ENCODE data around the gene TEDC1. TPM values are rescaled to one million over a fixed set of nuclear protein-coding genes. Genes with fewer than 3 reads are reported as not detected.

The TEDC1 gene
- total and polyA plus RNA-seq, 2 donors from 2014 or later = 6.9 to 13.2 TPM

- Histone ChIP-seq H3K9ac (ENCODE audit: low read length in 3 of 3) (no peak overlapping the region), H3K4me1 (ENCODE audit: control insufficient read depth in 2 of 3, insufficient read depth in 2 of 3, low read depth in 1 of 3, low read length in 3 of 3) (peaks cover 0 to 15% (median 0%) of the 10 kb centered on the region in 3 donors), H3K27me3 (ENCODE audit: control insufficient read depth, insufficient read depth, low read length) (no peaks in the 10 kb centered on the region), H3K27ac (ENCODE audit: low read depth in 2 of 2, low read length in 2 of 2) (no peak overlapping the region), H3K4me3 (ENCODE audit: low read length in 3 of 3) (peak overlapping the region; percentile 6 to 29 (median 12)), H3K9me3 (ENCODE audit: control insufficient read depth in 2 of 3, insufficient read depth in 1 of 3, low read length in 3 of 3) (no peaks in the 10 kb centered on the region), H3K36me3 (ENCODE audit: control insufficient read depth in 2 of 3, insufficient read depth in 3 of 3, low read length in 3 of 3) (no peaks in the 10 kb centered on the region)
- peak; percentile 36 to 87 (median 53) for DNase-seq
- intact Hi-C loops (cut with DNase I) = no loop called here
- no peak for TF ChIP-seq CTCF (IDR thresholded peaks at IDR 0.05; ENCODE audit: borderline replicate concordance, extremely low read depth, insufficient read depth)
- no peak for FAIRE-seq
Observed at GRCh38 chr14:105528586-105529318, 37.7 kb downstream of the TEDC1 start.

- DNase-seq (no peak), FAIRE-seq (no peak)
- Histone ChIP-seq H3K27ac (ENCODE audit: low read depth in 2 of 2, low read length in 2 of 2) (no peak overlapping the region), H3K4me3 (ENCODE audit: low read length in 3 of 3) (peak overlapping the region in 1 of 3 donors; percentile 6), H3K36me3 (ENCODE audit: control insufficient read depth in 2 of 3, insufficient read depth in 3 of 3, low read length in 3 of 3) (no peaks in the 10 kb centered on the region), H3K4me1 (ENCODE audit: control insufficient read depth in 2 of 3, insufficient read depth in 2 of 3, low read depth in 1 of 3, low read length in 3 of 3) (peaks cover 0 to 15% (median 0%) of the 10 kb centered on the region in 3 donors), H3K9me3 (ENCODE audit: control insufficient read depth in 2 of 3, insufficient read depth in 1 of 3, low read length in 3 of 3) (no peaks in the 10 kb centered on the region), H3K9ac (ENCODE audit: low read length in 3 of 3) (no peak overlapping the region), H3K27me3 (ENCODE audit: control insufficient read depth, insufficient read depth, low read length) (no peaks in the 10 kb centered on the region)
- TF ChIP-seq CTCF (IDR thresholded peaks at IDR 0.05; ENCODE audit: borderline replicate concordance, extremely low read depth, insufficient read depth) = no peak
- intact Hi-C loops (cut with DNase I) = no loop called here
Observed at GRCh38 chr14:105529319-105529568, 38.2 kb downstream of the TEDC1 start.

- intact Hi-C loops (cut with DNase I) = no loop called here
- H3K9me3 ChIP-seq (ENCODE audit: control insufficient read depth in 2 of 3, insufficient read depth in 1 of 3, low read length in 3 of 3) = no peaks in the 10 kb centered on the region
- peaks cover 0 to 15% (median 0%) of the 10 kb centered on the region in 3 donors for H3K4me1 ChIP-seq (ENCODE audit: control insufficient read depth in 2 of 3, insufficient read depth in 2 of 3, low read depth in 1 of 3, low read length in 3 of 3)
- no peak overlapping the region for H3K4me3 ChIP-seq (ENCODE audit: low read length in 3 of 3)
- TF ChIP-seq CTCF (IDR thresholded peaks at IDR 0.05; ENCODE audit: borderline replicate concordance, extremely low read depth, insufficient read depth) = no peak
- DNase-seq (peak in 2 of 5 donors; percentile 79 to 84), FAIRE-seq (no peak)
- no peak overlapping the region for H3K27ac ChIP-seq (ENCODE audit: low read depth in 2 of 2, low read length in 2 of 2)
- H3K36me3 ChIP-seq (ENCODE audit: control insufficient read depth in 2 of 3, insufficient read depth in 3 of 3, low read length in 3 of 3) = no peaks in the 10 kb centered on the region
- no peaks in the 10 kb centered on the region for H3K27me3 ChIP-seq (ENCODE audit: control insufficient read depth, insufficient read depth, low read length)
- no peak overlapping the region for H3K9ac ChIP-seq (ENCODE audit: low read length in 3 of 3)
Observed at GRCh38 chr14:105529569-105530284, 38.7 kb downstream of the TEDC1 start.

Measured in kidney (tissue), 14 donors.